Embryonic facial prominence (tissue), 1 donor: ENCODE measurements around the gene ARHGDIG.
"Not testable (repeated sequence)": the region's sequence is repeated elsewhere in the genome, so short reads cannot be mapped to it uniquely, and the experiment has no call there.

ENCODE experiments used
- DNase-seq: peaks from one replicate; pipeline ENCODE4 v3.0.0-alpha.2; 2016; ENCODE audit errors: extremely low spot score

The ARHGDIG gene

DNA sequence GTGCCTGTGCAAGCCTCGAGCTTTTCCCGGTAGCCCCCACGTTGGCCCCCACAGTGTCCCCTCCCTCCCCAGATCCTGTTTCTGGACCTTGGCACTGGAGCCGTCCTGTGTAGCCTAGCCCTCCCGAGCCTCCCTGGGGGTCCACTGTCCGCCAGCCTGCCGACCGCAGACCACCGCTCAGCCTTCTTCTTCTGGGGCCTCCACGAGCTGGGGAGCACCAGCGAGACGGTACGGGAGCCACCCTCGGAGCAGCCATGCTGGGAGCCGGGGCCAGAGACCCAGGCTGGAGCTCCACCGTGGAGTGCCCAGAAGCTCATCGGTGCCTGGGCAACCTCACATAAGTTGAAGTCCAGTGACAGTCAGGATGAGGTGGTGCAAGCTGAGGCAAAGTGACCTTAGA is 16.4 kb upstream of the ARHGDIG start:
- no peak for DNase-seq

DNA sequence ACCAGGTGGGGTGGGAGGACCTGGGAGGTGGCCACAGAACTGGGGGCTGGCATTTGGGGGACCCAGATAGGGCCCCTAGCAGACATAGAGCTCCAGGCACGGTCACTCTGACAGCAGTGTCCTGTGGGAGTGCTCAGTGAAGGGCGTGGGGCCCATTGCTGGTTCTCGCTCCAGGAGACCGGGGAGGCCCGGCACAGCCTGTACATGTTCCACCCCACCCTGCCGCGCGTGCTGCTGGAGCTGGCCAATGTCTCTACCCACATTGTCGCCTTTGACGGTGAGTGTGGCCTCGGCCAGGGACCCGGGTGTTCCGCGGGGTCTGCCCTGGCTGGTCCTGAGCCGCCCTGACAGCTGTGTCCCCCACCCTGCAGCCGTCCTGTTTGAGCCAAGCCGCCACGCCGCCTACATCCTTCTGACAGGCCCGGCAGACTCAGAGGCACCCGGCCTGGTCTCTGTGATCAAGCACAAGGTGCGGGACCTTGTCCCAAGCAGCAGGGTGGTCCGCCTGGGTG is 15.9 kb upstream of the ARHGDIG start:
- DNase-seq = no peak

DNA sequence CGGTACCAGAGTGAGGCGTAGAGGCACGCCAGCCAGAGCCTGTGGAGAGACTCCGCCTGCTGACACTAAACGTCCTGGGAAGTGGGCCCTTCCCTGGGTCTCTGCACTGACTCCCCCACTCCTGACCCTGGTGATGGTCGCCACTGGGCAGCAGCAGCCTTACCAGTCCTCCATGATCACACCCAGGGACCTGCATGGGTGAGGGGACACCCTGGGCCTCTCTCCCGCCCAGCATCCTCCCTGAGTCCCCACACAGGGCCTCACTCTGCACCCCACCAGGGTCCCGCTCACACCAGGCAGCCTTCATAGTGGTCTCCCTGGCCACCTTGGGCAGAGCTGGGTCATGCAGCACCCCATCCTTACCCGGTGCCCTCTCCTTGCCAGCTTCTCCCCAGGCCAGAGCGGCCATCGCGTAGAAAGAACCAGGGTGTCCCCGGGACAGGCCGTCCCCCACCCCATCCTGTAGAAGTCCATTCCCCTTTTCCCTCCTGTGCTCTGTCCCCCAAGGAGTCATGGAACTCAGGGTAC is 15.3 kb upstream of the ARHGDIG start:
- DNase-seq = no peak

DNA sequence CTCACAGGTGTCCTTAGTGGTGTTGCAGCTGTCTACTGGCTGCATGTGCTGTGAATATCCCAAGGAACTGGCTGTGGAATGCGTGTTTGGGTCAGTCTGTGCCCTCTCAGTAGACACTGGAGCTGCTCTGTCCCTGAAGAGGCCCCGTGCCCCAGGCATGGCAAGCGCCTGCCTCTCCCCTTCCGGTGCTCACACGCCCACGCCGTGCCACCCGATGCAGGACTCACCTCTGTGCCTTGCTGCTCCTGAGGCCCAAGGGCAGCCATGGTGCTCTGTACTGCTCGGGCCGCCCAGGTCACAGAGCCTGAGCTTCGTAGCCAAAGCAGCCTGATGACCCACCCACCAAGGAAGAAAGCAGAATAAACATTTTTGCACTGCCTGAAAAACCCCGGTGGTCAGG is 14.7 kb upstream of the ARHGDIG start:
- no peak for DNase-seq

DNA sequence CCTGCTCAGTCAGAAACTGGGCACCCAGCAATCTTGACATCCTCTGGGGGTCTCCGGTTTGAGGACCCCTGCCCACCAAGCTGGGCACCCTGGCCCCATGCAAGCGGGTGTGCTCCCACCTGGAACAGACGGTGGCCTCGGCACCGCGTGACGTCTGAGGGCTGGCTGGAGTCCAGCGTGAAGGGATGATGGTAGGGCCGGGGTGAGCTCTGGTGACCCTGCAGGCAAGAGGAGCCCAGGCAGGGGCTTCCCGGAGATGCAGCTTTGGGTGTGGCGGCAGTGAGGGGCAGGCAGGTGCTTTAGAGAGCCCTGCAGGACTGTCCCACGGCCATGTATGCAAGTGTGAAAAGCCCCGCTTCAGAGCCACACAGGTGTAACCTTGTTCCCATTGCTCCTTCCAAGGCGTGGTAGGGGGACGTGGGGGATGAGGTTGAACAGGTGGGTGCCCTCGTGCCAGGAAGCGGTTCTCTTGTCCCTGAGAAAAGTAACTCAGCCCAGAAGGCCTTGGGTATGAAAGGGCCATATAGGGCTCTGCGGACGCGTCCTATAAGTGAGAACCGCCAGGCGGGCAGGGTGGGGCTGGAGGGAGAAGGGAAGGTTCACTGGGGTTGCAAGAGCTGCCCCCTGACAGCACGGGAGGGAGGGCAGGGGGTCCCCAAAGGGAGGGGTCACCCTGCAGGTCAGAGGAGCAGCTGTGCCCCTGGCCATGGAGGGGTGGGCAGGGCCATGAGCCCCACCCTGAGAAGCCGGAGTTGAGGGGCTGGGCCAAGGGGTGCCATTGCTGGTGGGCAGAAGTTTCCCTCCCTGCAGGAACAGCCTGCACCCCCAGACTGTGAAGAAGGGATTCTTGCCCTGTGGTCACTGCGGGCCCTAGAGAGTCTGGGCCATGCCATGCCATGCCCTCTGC is 13.9 kb upstream of the ARHGDIG start:
- DNase-seq = no peak

DNA sequence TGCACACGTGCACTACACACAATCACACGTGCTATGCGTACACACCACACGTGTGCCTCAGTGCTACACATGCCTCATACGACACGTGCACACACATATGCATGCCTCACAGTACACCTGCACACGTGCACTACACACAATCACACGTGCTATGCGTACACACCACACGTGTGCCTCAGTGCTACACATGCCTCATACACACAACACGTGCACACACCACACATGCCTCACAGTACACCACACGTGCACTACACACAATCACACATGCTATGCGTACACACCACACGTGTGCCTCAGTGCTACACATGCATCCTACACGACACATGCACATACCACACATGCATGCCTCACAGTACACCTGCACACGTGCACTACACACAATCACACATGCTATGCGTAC is 12.8 kb upstream of the ARHGDIG start:
- DNase-seq = not testable (repeated sequence)

DNA sequence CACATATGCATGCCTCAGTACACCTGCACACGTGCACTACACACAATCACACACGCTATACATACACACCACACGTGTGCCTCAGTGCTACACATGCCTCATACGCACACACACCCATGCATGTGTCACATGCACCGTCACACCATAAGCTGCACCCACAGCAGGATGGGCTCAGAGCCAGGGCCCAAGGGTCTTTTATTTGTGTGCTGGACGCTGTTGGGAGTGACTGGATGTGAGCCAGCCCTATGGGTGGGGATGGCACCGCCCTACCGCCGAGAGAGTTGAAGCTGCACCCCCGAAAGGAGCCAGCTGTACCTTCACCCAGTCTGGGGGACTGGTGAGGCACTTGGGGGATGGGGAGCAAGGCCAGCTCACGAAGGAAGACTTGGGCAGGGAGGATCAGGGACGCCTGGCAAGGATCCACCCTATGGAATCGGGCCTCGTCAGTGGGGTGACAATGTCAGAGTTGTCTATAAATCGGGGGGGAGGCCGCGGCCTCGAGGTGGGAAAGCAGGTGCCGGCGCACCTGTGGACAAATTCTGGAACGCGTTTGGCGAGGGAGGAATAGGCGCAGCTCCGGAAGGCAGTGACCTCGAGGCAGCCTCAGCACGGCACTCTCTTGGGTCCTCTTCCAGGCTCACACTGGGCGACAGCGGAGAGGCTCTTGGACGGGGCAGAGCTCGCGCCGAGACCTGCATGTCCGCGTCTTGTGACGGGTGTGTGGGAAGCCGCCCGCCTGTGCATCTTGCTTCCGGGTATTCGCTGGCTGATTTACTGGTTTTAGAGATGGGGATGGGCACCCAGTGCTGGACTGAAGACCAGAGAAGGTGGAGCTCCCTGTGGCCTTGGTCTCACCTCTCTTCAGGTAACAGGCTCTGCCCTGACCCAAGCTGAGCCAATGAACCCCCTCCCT is 12.0 kb upstream of the ARHGDIG start:
- no peak for DNase-seq

DNA sequence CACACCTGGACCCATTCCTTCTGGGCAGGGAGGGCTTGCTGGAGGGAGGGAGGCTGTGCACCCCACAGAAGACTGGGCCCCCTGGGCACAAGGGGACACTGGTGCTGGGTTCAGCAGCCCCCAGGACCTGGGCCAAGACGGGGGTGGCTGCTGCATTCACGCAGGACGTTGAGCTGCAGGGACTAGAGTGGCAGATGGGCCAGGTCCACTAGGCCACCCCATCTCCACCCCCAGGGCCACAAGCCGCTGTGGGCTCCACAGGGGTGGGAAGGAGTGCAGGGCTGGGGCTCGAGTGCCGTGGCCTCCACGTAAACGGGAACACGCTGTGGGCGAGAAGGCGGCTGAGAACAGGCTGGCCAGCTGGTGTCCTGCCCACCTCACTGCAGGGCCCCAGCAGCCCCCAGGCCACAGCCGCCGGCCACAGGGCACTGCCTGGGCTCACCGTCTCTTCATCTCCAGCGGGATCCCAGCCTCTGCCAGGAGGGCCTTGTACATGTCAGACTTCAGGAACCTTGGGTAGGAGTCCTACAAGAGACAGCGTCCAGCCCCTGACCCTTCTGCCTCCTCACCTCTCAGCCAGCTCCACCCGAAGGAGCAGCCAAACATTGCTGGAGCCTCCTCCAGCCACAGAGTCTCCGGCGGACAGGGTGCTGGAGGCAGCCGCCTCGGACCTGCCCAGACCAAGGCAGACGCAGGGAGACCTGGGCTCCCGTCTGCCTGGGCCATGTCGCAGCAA is 11.2 kb upstream of the ARHGDIG start:
- DNase-seq = no peak

DNA sequence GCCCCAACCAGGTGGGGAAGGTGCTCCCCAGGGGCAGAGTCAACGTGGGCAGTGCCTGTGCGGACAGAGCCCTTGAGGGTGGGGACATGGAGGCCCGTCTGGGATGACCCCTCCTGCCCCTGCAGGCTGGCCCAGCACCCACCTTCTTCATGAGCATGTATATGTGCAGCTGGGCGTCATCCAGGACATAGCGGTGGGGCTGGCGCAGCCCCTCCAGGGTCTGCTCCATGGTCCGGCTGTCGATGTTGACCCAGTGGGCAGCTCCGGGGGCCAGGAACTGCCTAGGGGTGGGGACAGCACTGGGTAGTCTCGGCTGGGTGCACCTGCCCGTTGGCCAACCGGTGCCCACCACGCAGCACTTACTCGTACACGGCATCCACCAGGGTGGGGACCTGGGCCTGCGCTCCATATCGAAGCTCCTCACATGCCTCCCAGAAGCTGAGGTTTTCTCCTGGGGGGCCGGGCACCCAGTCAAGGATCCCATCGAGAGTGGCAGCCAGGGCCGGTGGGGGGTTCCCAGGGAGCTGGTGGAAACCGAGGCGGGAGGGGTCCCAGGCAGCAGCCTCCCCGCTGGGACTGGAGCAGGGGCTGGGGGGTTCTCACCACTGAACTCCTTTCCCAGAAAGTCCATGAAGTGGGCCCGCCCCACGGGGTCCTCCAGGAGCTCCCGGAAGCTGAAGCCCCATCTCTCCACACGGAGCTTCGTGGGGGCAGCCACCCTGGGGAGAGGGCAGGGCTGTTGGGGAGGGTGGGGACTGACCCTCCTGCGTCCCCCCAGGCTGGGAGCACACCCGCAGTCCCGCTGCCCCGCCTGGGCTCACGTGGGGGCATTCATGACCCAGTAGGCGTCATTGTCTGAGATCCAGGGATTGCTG is 9.8 kb upstream of the ARHGDIG start:
- DNase-seq = no peak

DNA sequence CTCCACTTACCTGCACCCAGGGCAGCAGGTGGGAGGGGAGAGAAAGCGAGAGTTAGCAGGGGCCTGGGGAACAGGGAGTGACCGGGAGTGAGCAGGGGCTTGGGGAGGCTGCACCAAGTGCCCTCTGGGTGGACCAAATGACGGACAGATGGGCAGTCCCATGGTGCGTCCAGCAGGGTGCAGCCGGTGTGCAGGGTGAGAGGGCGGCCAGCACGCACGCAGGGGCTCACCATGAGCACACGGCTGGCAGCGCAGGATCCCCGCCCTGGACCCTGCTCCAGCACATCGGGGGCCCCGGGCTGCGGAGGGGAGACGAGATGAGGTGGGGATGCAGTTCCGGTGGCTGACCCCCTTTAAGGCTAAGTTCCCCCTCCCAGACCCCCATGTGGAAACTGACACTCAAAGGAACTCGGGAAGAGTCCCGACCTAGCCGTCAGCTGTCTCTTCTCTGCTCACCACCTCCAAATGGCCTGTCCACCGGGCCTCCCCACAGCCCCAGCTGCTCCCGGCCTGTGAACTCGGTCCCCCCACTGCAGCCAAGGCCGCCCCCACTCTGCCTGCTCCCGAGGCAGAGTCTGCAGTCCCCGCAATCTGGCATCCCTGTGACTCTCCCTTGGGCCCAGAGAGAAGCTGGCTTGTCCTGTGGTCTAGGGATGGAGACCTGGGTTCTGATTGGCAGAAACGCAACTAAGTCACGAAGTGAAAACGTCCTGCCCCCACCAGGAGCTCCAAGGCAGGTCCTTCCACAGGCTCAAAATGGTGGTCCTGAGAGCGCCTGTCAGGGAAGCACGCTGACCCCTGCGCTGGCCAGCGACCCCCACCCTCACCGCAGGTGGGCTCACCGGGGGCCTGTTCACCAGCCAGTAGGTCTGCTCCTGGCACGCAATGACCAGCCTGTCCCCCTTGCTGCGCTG is 7.5 kb upstream of the ARHGDIG start:
- no peak for DNase-seq

DNA sequence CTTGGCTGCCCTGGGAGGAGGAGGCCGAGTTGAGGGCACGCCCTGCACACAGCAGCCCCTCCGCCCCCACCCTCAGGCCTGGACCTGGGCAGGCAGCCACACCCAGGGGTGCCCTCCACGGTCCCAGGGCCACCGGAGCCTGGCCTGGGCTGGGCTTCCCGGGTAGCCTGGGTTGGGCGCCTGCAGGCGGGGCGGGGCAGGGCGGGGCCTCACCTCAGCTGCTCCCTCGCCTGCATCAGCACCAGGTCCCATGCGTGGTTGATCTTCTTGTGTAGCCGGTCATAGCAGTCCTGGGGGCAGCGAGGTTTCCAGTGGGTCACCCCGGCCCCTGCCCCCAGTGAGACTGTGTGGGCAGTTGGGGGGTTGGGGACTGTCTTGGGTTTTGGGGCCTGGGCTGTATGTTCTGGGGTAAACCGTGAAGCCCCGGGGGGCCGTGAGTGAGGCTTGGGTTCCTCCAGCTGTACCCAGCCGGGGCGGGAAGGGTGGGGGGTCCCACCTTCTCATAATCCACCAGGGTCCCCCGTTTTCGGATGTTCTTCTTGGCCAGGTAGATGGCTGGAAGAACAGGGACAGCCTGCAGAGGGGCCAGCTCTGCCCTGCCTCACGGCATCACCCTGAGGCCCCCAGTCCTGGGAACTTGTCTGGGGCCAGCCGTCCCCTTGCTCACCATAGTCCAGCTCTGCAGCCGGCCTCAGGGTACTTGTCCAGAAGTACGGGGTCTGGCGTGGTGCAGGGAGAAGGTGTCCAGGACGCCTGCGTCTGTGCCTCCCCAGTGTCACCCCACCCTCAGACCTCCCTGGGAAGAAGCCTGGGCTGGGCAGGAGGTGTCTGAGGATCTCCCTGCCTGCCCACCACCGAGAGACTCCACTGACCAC is 6.6 kb upstream of the ARHGDIG start:
- DNase-seq = no peak

DNA sequence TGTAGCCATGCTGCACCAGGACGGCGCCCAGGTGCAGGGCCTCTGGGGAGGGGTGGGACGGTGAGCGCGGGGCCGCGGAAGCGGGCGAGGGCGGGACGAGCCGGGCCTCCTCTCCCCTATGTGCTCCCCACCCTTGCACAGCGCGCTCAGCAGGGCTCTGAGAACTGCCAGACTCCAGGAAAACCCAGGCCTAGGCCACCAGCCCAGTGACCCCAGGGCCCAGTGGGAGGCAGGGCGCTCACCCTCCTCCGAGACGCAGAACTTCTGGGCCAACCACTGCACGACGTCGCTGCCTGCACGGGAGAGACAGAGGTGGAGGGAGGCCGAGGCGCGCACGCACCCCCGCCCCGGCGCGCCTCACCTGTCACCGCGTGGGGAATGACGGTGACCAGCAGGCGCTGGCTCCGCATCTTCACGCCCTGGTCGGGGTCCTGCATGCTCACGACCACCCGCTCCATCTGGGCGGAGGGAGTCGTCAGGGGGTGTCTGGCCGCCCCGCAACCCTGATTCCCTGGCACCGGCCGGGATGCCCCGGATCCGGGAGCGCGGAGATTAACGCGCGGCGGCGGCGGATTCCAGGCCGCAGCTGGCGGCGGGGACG is 5.2 kb upstream of the ARHGDIG start:
- no peak for DNase-seq

DNA sequence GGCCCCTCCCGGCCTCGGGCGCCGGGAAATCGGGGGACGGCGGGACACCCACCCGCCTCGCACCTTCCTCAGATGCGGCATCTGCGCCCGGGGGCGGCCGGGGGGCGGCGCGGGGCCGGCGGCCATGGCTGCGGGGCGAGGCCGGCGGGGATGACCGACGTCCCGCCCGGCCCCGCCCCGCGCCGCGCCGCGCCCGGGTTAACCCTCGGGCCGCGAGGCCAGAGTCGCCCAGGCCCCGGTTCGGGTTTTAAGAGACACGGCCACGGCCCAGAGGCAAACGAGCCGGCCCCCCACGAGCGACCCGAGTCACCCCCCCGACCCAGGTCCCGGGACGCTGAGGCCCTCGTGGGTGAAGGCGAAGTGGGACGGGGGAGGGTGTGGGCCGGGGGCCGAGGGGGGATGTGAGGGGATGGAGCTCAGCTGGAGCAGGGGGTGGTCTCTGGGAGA is 4.6 kb upstream of the ARHGDIG start, which contains the start of gene RGS11:
RGS11 (minus strand) TSS at position 159 of the 447 bp plus-strand sequence; CDS start at position 126, 33 bp downstream.
- no peak for DNase-seq

DNA sequence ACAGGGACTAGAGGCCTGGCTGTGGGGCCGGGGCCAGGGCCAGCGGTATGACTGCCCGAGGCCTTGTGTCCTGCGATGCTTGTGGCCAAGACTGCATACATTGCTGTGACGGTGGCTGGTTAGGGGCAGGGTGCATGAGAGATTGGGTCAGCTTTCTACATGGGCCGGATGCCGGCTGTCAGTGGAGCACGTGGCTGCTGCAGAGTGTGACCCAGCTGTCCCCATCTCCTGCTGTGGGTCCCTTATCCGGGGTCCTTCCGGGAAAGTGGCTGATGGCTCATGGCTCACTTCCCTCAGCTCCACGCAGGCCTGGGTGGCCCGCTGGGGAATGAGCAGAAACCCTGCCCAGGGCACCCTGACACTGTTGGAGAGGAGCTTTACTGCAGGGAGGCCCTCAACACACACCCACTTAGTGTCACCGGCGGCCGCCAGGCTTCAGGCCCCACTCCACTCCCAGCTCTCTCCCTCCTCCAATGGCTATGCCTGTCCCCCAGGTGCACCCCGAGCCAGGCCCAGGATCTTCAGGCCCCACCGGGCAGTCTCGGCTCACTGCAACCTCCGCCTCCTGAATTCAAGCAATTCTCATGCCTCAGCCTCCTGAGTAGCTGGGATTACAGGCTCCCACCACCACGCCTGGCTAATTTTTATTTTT is 3.8 kb upstream of the ARHGDIG start:
- DNase-seq = no peak

DNA sequence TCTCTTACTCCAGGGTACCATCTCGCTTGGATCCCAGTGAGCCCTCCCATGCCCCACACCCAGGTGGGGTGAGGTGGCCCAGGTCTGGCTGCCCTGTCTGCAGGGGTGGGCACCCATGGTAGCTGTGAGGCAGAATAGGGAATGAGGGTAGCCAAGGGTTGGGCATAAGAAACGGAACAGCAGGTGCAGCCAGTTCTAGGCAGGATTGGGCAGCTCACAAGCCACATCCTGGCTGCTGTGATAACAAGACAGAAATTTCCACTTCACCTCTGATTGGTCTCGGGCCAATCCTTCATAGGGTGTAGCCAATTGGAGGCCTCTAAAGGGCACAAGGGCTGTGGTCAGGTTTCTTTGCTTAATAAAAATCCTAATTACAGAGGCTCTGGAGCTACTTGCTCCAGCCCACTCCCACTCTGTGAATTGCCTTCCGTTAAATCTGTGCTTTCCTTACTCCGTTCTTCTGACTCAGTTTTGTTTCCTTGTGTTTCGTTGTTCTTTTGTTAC is 1.5 kb upstream of the ARHGDIG start:
- DNase-seq = no peak

DNA sequence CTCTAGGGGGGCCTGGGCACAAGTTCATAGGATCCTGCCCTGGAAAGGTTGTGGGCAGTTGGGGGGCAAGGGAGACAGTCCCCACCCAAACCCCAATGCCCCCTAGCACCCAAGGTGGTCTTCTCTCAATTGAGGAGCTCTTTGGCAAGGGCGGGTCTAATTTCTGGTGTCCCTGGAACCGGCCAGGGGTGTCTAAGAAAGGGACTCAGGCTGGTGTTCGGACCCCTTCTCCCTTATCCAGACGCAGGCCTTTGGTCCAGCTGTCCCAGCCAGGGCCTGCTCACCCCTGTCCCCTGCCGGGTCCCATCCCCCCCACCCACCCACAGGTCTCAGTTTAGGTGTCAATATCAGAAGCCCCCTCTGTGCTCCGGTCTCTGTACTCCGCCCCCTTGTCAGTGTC is 860 bp upstream of the ARHGDIG start:
- no peak for DNase-seq

DNA sequence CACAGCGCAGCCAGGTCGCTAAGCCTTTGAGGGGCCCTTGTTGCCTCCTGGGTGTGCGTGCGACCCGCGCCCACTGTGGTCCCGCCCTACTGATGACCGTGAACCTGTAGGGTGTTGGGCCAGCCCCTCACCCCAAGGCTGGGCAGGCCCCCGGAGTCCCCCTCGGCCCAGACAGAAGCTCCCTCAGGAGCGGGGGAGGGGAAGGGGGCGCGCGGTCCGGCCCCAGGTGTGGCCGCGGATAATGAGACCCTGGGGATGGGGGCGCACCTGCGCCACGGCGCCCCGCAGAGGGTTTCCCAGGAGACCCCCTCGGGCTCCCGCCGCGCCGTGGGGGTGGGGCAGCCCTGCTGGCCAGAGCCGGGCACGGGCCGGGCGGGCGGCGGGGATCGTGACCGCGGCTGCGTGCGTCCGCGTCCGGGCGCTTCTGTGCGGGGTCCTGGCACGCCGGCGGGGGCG is 358 bp upstream of the ARHGDIG start:
- no peak for DNase-seq
